GM23338 (cell line): ENCODE measurements around the gene EGFL6. TPM values are rescaled to one million over a fixed set of nuclear protein-coding genes. Genes with fewer than 3 reads are reported as not detected.

Experiments
- ATAC-seq: fragments of 200-7000 bp; cut with Tn5 transposase; 3 replicates; pipeline ENCODE4 v1.9.1; 2020
- DNase-seq: peaks from one replicate; pipeline ENCODE4 v3.0.0-alpha.2; 2015; ENCODE audit warnings: low spot score
- H2AFZ ChIP-seq: fragments of 200-600 bp; sonication (generic); 2 replicates; pipeline ENCODE4 v1.8.0; 2016; ENCODE audit warnings: antibody characterized with exemption, mild to moderate bottlenecking, moderate library complexity
- H3F3A ChIP-seq: fragments of 200-600 bp; sonication (generic); replicated peaks from 2 replicates; pipeline ENCODE4 v1.8.0; 2017; ENCODE audit warnings: antibody characterized with exemption, mixed run types, low read depth
- H3K27ac ChIP-seq: fragments of 200-600 bp; sonication (generic); 2 replicates; pipeline ENCODE4 v1.6.1; 2016; ENCODE audit warnings: low read depth
- H3K27me3 ChIP-seq: fragments of 200-600 bp; sonication (generic); 2 replicates; pipeline ENCODE4 v1.8.0; 2016; ENCODE audit warnings: mild to moderate bottlenecking, mixed run types, moderate library complexity; ENCODE audit not compliant: insufficient read depth
- H3K36me3 ChIP-seq: fragments of 200-600 bp; sonication (generic); 2 replicates; pipeline ENCODE4 v1.8.0; 2016; ENCODE audit warnings: mild to moderate bottlenecking; ENCODE audit not compliant: insufficient read depth
- H3K4me1 ChIP-seq: fragments of 200-600 bp; sonication (generic); 2 replicates; pipeline ENCODE4 v1.8.0; 2016; ENCODE audit warnings: mild to moderate bottlenecking, moderate library complexity; ENCODE audit not compliant: insufficient read depth
- H3K4me2 ChIP-seq: fragments of 200-600 bp; sonication (generic); 2 replicates; pipeline ENCODE4 v1.7.1; 2017; ENCODE audit warnings: mixed run types
- H3K4me3 ChIP-seq: fragments of 200-600 bp; sonication (generic); 2 replicates; pipeline ENCODE4 v1.6.1; 2016; ENCODE audit warnings: mixed run types
- H3K79me2 ChIP-seq: fragments of 200-600 bp; sonication (generic); replicated peaks from 2 replicates; pipeline ENCODE4 v1.8.0; 2017; ENCODE audit warnings: mild to moderate bottlenecking; ENCODE audit not compliant: insufficient read depth
- H3K9me2 ChIP-seq: fragments of 200-600 bp; sonication (generic); 2 replicates; pipeline ENCODE4 v1.8.0; 2017; ENCODE audit not compliant: insufficient read depth
- H4K20me1 ChIP-seq: fragments of 200-600 bp; sonication (generic); replicated peaks from 2 replicates; pipeline ENCODE4 v1.8.0; 2017; ENCODE audit warnings: mild to moderate bottlenecking; ENCODE audit not compliant: insufficient read depth
- H3K27ac Mint-ChIP-seq: 2 replicates; pipeline ENCODE4 v1.8.0; 2020; ENCODE audit warnings: inconsistent platforms, mild to moderate bottlenecking, moderate library complexity, mixed read lengths
- H3K27me3 Mint-ChIP-seq: 3 replicates; pipeline ENCODE4 v1.8.0; 2022; ENCODE audit warnings: low read depth, mild to moderate bottlenecking, moderate library complexity, mixed read lengths, inconsistent platforms; ENCODE audit not compliant: insufficient read depth, poor library complexity
- H3K36me3 Mint-ChIP-seq: 3 replicates; pipeline ENCODE4 v1.8.0; 2021; ENCODE audit warnings: low read depth, mild to moderate bottlenecking, inconsistent platforms, moderate library complexity, mixed read lengths
- H3K4me1 Mint-ChIP-seq: 3 replicates; pipeline ENCODE4 v1.8.0; 2020; ENCODE audit warnings: mild to moderate bottlenecking, inconsistent platforms, mixed read lengths
- H3K4me3 Mint-ChIP-seq: 3 replicates; pipeline ENCODE4 v1.8.0; 2021; ENCODE audit warnings: moderate library complexity, mild to moderate bottlenecking, inconsistent platforms, mixed read lengths
- H3K9me3 Mint-ChIP-seq: 3 replicates; pipeline ENCODE4 v1.8.0; 2020; ENCODE audit warnings: moderate library complexity, mild to moderate bottlenecking, inconsistent platforms, mixed read lengths
- CREB1 ChIP-seq: fragments of 250-450 bp; sonication (Bioruptor Pico); IDR thresholded peaks from 2 replicates; pipeline ENCODE4 v1.5.0; 2020; ENCODE audit warnings: low read depth, mild to moderate bottlenecking, moderate library complexity
- CTCF ChIP-seq, 2 experiments: fragments of 200-600 bp in 1 of 2; sonication (generic) in 1 of 2; conservative IDR thresholded peaks; 2 replicates each; pipeline versions ENCODE4 v1.5.1 to v1.6.1; 2016 to 2017; ENCODE audit warnings: antibody characterized with exemption in 2 of 2, low read depth in 2 of 2, mild to moderate bottlenecking in 2 of 2, moderate library complexity in 1 of 2
- ETS1 ChIP-seq: IDR thresholded peaks from 2 replicates; pipeline ENCODE4 v1.6.1; 2016; ENCODE audit warnings: antibody characterized with exemption
- EZH2 ChIP-seq: fragments of 200-600 bp; sonication (generic); IDR thresholded peaks from one replicate; pipeline ENCODE4 v1.8.0; 2017; ENCODE audit warnings: antibody characterized with exemption, mild to moderate bottlenecking, low read depth; ENCODE audit not compliant: unreplicated experiment
- EZH2phosphoT487 ChIP-seq: fragments of 200-600 bp; sonication (generic); IDR thresholded peaks from one replicate; pipeline ENCODE4 v1.8.1; 2018; ENCODE audit warnings: antibody characterized with exemption; ENCODE audit not compliant: unreplicated experiment
- JUNB ChIP-seq: IDR thresholded peaks from one replicate; pipeline ENCODE4 v1.6.1; 2016; ENCODE audit warnings: antibody characterized with exemption; ENCODE audit not compliant: unreplicated experiment
- NANOG ChIP-seq: IDR thresholded peaks from 2 replicates; pipeline ENCODE4 v1.6.1; 2016; ENCODE audit warnings: antibody characterized with exemption, borderline replicate concordance
- POLR2AphosphoS5 ChIP-seq: IDR thresholded peaks from 2 replicates; pipeline ENCODE4 v1.6.1; 2016; ENCODE audit warnings: antibody characterized with exemption, low read depth
- STAT1 ChIP-seq: IDR thresholded peaks from one replicate; pipeline ENCODE4 v1.6.1; 2016; ENCODE audit warnings: antibody characterized with exemption; ENCODE audit not compliant: unreplicated experiment
- ZNF114 ChIP-seq: fragments of 250-450 bp; sonication (Bioruptor Pico); IDR thresholded peaks from 2 replicates; pipeline ENCODE4 v1.5.0; 2020; ENCODE audit warnings: mild to moderate bottlenecking, moderate library complexity
- ZNF331 ChIP-seq: fragments of 250-450 bp; sonication (Bioruptor Pico); IDR thresholded peaks from 2 replicates; pipeline ENCODE4 v1.5.0; 2020; ENCODE audit warnings: low read depth, mild to moderate bottlenecking, moderate library complexity
- polyA plus RNA-seq: library from polyadenylated mRNA; unstranded; fragments of >200 nt; fragmentation: Nextera tagmentation; extraction: Ambion mirVana; gene quantifications from 2 replicates; pipeline ENCODE4 v1.2.1, GENCODE V29; 2016
- total RNA-seq: library from RNA; depleted of rRNA; stranded (reverse); fragments of >200 nt; shearing (Covaris generic); gene quantifications from 2 replicates; pipeline ENCODE4 v1.2.3, GENCODE V29; 2014
- TF ChIP-seq, protein P1 (sequence below): fragments of 250-450 bp; sonication (Bioruptor Pico); IDR thresholded peaks from 2 replicates; pipeline ENCODE4 v1.5.0; 2020; ENCODE audit warnings: mild to moderate bottlenecking, moderate library complexity
- TF ChIP-seq, protein P2 (sequence below): IDR thresholded peaks from one replicate; pipeline ENCODE4 v1.6.1; 2018; ENCODE audit warnings: antibody characterized with exemption; ENCODE audit not compliant: unreplicated experiment

EGFL6 gene
- total and polyA plus RNA-seq, 2 experiments from 2014 or later: 1.2 to 2.6 TPM

GRCh38 chrX:13570261-13570605, 832 bp downstream of the EGFL6 start:
- H2AFZ ChIP-seq: no peak overlapping the region
- H3K9me3 Mint-ChIP-seq: no peaks in the 10 kb centered on the region
- no peaks in the 10 kb centered on the region; the same call in 1 of the 2 replicates for H3K4me1 ChIP-seq
- H3K4me3 Mint-ChIP-seq: peak overlapping the region; percentile 66
- peak overlapping the region; percentile 75 for H3K4me2 ChIP-seq
- no peaks in the 10 kb centered on the region for H3K36me3 ChIP-seq
- DNase-seq (peak; percentile 2), ATAC-seq (peak; percentile 24; the same call in 2 of the 3 replicates)
- TF ChIP-seq JUNB (no peak), ZNF331 (CRISPR knock-in tag) (no peak), ETS1 (no peak), CREB1 (CRISPR knock-in tag) (no peak), ZNF114 (CRISPR knock-in tag) (no peak), STAT1 (no peak), POLR2AphosphoS5 (no peak), EZH2 (no peak), NANOG (no peak), EZH2phosphoT487 (no peak), CTCF (conservative IDR thresholded peaks at IDR 0.05; ENCODE audit: low read depth in 2 of 2) (no peak)
- TF ChIP-seq, protein P1, sequence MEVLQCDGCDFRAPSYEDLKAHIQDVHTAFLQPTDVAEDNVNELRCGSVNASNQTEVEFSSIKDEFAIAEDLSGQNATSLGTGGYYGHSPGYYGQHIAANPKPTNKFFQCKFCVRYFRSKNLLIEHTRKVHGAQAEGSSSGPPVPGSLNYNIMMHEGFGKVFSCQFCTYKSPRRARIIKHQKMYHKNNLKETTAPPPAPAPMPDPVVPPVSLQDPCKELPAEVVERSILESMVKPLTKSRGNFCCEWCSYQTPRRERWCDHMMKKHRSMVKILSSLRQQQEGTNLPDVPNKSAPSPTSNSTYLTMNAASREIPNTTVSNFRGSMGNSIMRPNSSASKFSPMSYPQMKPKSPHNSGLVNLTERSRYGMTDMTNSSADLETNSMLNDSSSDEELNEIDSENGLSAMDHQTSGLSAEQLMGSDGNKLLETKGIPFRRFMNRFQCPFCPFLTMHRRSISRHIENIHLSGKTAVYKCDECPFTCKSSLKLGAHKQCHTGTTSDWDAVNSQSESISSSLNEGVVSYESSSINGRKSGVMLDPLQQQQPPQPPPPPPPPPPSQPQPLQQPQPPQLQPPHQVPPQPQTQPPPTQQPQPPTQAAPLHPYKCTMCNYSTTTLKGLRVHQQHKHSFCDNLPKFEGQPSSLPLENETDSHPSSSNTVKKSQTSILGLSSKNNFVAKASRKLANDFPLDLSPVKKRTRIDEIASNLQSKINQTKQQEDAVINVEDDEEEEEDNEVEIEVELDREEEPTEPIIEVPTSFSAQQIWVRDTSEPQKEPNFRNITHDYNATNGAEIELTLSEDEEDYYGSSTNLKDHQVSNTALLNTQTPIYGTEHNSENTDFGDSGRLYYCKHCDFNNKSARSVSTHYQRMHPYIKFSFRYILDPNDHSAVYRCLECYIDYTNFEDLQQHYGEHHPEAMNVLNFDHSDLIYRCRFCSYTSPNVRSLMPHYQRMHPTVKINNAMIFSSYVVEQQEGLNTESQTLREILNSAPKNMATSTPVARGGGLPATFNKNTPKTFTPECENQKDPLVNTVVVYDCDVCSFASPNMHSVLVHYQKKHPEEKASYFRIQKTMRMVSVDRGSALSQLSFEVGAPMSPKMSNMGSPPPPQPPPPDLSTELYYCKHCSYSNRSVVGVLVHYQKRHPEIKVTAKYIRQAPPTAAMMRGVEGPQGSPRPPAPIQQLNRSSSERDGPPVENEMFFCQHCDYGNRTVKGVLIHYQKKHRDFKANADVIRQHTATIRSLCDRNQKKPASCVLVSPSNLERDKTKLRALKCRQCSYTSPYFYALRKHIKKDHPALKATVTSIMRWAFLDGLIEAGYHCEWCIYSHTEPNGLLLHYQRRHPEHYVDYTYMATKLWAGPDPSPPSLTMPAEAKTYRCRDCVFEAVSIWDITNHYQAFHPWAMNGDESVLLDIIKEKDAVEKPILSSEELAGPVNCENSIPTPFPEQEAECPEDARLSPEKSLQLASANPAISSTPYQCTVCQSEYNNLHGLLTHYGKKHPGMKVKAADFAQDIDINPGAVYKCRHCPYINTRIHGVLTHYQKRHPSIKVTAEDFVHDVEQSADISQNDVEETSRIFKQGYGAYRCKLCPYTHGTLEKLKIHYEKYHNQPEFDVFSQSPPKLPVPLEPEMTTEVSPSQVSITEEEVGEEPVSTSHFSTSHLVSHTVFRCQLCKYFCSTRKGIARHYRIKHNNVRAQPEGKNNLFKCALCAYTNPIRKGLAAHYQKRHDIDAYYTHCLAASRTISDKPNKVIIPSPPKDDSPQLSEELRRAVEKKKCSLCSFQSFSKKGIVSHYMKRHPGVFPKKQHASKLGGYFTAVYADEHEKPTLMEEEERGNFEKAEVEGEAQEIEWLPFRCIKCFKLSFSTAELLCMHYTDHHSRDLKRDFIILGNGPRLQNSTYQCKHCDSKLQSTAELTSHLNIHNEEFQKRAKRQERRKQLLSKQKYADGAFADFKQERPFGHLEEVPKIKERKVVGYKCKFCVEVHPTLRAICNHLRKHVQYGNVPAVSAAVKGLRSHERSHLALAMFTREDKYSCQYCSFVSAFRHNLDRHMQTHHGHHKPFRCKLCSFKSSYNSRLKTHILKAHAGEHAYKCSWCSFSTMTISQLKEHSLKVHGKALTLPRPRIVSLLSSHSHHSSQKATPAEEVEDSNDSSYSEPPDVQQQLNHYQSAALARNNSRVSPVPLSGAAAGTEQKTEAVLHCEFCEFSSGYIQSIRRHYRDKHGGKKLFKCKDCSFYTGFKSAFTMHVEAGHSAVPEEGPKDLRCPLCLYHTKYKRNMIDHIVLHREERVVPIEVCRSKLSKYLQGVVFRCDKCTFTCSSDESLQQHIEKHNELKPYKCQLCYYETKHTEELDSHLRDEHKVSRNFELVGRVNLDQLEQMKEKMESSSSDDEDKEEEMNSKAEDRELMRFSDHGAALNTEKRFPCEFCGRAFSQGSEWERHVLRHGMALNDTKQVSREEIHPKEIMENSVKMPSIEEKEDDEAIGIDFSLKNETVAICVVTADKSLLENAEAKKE: no peak
- TF ChIP-seq, protein P2, sequence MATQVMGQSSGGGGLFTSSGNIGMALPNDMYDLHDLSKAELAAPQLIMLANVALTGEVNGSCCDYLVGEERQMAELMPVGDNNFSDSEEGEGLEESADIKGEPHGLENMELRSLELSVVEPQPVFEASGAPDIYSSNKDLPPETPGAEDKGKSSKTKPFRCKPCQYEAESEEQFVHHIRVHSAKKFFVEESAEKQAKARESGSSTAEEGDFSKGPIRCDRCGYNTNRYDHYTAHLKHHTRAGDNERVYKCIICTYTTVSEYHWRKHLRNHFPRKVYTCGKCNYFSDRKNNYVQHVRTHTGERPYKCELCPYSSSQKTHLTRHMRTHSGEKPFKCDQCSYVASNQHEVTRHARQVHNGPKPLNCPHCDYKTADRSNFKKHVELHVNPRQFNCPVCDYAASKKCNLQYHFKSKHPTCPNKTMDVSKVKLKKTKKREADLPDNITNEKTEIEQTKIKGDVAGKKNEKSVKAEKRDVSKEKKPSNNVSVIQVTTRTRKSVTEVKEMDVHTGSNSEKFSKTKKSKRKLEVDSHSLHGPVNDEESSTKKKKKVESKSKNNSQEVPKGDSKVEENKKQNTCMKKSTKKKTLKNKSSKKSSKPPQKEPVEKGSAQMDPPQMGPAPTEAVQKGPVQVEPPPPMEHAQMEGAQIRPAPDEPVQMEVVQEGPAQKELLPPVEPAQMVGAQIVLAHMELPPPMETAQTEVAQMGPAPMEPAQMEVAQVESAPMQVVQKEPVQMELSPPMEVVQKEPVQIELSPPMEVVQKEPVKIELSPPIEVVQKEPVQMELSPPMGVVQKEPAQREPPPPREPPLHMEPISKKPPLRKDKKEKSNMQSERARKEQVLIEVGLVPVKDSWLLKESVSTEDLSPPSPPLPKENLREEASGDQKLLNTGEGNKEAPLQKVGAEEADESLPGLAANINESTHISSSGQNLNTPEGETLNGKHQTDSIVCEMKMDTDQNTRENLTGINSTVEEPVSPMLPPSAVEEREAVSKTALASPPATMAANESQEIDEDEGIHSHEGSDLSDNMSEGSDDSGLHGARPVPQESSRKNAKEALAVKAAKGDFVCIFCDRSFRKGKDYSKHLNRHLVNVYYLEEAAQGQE: no peak
- no peaks in the 10 kb centered on the region; the same call in 2 of the 3 replicates for H3K4me1 Mint-ChIP-seq
- H3K79me2 ChIP-seq: no peaks in the 10 kb centered on the region
- H4K20me1 ChIP-seq: no peaks in the 10 kb centered on the region
- H3K27me3 ChIP-seq: peaks cover 41% of the 10 kb centered on the region
- H3K36me3 Mint-ChIP-seq: no peaks in the 10 kb centered on the region
- no peaks in the 10 kb centered on the region for H3K9me2 ChIP-seq
- H3K27me3 Mint-ChIP-seq: peaks cover 23% of the 10 kb centered on the region
- no peaks in the 10 kb centered on the region for H3F3A ChIP-seq
- no peak overlapping the region for H3K27ac Mint-ChIP-seq
- peak overlapping the region; percentile 60 for H3K4me3 ChIP-seq
- no peak overlapping the region for H3K27ac ChIP-seq
